DND-41 (cell line): ENCODE data around the gene MRPL30.

Experiments
- CTCF ChIP-seq: IDR thresholded peaks from 2 replicates; pipeline ENCODE4 v1.5.1; 2012; ENCODE audit warnings: borderline replicate concordance, low read length, moderate library complexity, mild to moderate bottlenecking; ENCODE audit not compliant: poor library complexity, severe bottlenecking; ENCODE audit errors: extremely low read depth
- EZH2 ChIP-seq: IDR thresholded peaks from 3 replicates; pipeline ENCODE4 v1.6.1; 2012; ENCODE audit warnings: borderline replicate concordance, low read depth, mild to moderate bottlenecking, moderate library complexity, low read length, inconsistent platforms; ENCODE audit not compliant: severe bottlenecking

GRCh38 chr2:99238599-99238998 lies 57.6 kb downstream of the MRPL30 start:
- TF ChIP-seq CTCF (no peak), EZH2 (no peak)
